GM19372 (cell line): ENCODE results near the gene ISCA1.

Experiments used
- ATAC-seq: cut with Tn5 transposase; IDR thresholded peaks from one replicate; pipeline ENCODE4 v1.9.1; 2021; ENCODE audit warnings: mild to moderate bottlenecking, low read depth, moderate library complexity; ENCODE audit not compliant: unreplicated experiment

Gene ISCA1

DNA sequence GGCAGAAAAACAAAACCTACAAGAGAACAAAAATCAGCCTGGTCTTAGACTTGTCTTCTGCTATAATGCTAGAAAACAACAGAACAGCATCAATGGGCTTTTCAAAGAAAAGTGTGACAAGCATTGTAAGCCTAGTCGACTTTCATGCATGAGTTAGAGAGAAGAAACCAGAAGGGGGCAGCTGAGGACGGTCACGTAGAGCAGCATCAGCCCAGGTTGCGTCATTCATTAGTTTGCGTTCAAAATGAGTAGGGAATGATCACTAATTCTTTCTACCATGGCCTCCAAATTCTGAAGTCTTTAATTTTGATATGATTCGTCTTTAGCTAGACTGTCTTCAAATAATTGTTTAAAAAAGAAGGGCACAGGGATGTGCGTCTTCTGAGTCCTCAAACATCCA, 4.7 kb upstream of the ISCA1 start:
- ATAC-seq = no peak

DNA sequence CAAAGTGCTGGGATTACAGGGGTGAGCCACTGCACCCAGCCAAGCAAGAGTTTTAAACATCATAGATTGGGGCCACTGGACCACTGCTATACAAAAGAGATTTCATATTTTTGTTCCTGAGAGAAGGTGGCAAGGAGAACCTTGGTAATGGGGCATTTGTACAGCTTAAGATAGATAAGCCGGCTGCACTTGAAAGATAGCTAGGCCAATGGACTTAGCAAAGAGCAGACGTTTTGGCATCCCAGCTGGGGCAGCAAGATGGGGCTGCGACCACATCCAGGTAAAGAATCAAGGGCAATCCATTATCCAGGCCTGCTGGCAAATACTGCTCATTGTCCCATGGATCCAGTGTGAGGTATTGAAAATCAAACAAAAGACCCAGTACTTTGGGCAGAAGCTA, 3.9 kb upstream of the ISCA1 start:
- ATAC-seq = no peak

DNA sequence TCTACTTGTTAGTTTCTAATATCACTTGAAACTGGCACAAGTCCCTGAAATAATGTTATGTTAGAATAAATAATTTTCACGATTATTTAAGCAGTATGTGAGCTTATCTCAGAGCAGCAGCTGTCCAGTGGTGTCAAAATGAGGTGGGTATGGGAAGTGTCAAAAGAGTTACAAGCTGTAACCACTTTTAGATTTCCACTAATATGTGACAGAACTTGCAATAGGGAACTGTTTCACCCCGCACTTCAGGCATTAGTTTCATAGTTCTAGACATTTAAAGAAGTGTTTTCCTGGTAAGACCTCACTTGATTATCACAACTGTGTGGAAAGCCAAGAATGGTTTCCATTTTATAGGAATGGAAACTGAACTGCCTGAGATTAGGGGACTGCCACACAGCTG, 2.9 kb upstream of the ISCA1 start:
- no peak for ATAC-seq

DNA sequence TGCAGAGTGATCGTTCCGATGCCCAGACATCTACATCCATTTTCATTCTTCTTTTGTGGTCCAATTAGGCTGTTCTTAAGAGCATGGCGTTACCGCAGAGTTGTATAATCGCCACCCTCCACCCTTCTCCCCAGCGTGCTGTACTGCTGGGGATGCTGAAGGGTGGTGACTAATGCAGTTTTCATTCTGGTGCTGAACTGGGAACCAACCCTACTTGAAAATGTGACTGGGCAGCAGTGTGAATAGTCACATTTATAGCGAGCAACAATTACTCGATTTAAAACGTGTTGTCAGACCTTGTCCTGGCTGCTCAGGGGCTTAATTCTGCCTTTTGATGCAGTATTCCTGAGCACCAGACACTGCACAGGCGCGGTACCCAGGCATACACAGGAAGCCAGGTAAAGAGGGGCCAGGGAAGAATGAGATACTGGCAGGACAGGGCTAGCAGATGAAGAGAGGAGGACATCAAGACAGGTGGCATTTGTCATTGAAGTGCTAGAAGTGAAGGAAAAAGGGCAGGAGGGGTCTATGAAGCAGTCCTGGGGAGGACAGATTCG, 719 bp upstream of the ISCA1 start:
- no peak for ATAC-seq

DNA sequence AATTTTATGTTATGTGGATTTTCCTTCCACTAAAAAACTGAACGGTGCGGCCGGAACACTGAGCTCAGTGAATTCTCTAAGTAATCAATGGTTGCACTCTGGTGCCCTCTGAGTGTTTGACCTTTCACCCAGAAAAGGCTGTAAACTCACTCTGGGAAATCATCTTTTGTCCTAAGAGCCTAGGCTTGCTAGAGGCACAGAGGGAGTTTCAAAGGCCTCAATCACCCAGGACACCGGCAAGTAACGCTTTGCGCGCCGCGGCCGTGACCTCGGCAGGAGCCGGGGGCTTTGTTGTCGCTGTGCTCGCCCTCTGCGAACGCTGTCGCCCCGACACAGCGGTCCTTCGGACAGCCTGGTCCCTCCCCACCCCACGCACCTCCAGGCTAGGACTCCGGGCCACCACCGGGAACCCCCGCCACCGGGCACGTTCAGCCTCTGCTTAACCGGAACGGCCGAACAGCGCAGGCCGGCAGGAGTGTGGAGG, 703 bp downstream of the ISCA1 start:
- no peak for ATAC-seq

DNA sequence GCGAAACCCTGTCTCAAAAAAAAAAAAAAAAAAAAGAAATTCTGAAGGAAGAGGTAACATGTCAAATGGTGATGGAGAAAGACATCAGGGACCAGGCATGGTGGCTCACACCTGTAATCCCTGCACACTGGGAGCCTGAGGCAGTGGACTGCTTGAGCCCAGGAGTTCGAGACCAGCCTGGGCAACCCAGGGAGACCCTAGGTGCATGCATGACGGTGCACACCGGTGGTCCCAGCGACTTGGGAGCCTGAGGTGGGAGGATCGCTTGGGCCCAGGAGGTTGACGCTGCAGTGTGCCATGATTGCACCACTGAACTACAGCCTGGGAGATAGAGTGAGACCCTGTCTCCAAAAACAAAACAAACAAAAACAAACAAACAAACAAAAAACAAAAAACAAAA, 1.8 kb downstream of the ISCA1 start:
- ATAC-seq = no peak

DNA sequence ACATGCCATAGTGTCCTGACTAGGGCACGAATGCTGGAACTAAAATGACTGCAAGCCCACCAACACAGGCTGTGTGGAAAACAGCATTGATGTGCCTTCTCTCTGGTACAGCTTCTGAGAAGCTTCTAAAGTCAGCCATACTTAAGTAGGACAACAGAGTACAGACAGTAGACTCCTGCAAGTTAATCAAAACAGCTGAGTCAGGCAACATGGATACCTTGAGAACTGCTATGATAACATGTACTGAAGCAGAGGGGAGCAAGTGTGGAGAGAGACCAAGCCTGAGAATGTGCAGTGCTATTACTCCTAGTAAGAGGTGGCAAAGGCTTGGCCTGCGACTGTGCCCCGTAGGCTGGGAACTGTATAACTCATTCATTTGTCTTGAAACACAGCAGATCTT, 2.5 kb downstream of the ISCA1 start:
- ATAC-seq = no peak

DNA sequence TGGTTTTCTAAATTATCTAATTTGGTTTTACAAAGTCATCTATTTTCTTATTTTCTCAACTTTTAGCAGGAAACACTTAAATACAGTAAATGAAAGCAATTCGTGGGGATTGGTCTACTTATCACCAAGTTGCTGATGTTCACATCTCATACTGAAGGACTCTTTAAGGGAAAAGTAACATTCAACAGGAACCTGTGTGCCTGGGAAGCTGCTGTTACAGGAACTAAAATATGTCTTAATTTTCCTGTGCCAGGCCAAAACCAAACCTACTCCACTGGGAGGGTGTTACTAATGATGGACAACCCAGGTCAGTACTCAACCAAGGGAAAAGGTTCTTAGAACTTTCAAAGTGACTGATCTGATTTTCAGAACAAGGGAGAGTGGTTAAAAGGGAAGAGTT, 5.3 kb downstream of the ISCA1 start:
- ATAC-seq = no peak

DNA sequence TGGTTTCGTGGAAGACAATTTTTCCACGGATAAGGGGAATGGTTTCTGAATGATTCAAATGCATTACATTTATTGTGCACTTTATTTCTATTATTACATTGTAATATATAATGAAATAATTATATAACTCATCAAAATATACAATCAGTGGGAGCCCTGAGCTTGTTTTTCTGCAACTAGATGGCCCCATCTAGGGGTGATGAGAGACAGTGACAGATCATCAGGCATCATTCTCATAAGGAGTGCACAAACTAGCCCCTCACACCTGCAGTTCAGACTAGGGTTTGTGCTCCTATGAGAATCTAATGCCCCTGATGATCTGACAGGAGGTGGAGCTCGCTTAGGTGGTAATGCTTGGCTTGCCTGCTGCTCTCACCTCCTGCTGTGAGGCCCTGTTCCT, 6.4 kb downstream of the ISCA1 start:
- ATAC-seq = no peak

DNA sequence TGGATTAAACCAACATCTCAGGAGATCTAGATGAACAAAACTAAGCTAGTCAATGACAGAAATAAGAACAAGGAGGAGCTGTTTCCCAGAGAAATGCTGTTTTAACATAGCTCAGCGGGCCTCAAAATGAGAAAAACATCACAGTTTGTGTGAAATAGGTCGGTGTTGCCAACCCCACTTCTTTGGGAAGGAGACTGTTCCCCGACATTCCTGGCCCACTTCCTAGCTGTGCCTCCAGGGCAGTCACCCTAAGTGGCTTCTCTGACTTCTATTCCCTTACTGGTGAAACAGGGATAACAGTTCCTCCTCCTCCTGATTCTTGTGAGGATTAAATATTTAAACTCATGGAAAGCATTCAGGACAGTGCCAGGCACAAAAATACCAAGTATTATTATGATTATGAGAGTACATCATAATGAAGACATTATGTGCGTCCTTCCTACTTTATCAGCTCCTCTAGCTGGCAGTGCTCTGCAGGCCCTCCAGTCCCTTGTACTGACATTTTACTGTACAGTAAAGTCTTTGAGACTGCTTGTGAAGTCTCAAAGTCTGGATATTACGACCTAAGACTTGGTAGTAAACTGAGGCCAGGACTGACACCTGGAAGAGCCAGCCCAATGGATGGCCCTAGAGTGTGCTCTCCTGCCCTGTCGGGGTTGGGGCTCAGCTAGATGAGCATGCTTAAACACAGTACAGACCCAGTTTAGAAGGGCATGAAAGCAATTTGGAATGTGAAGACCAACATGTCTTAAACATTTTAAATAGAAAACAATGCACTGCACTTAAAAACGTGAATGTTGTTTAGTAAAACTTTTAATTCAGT, 7.3 kb downstream of the ISCA1 start:
- no peak for ATAC-seq

DNA sequence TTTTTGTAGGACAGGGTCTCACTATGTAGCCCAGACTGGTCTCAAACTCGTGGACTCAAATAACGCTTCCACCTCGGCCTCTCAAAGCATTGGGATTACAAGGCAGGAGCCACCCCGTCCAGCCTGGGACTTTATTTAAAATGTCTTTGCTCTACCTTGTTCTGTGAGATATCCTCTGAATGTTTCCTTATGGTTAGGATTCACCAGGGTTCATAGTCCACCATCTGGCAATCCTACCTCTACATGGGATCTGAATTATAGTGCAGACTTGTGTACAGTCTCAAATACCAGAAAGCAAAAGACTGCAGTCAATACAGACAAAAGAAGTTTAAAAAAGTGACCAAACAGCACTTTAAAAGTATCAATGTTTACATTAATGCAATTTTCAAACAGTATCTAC, 10.1 kb downstream of the ISCA1 start:
- ATAC-seq = no peak

DNA sequence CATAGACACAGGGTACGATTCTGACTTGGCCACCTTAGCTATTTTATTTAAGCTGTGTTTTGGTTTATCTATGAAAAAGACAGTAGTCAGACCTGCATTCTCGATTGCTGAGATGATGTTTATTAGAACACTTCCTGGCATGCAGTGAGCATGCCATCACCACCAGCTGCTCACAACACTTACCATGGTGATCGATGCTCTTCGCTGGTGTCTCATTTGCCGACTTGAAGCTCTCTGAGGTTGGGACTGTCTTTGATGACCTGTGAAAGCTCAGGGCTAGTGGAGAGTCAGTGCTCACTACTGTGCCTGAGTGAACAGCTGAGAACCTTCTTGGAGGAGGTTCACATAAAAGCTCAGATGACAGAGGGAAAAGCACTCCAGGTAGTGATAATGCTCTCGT, 18.5 kb downstream of the ISCA1 start:
- no peak for ATAC-seq

DNA sequence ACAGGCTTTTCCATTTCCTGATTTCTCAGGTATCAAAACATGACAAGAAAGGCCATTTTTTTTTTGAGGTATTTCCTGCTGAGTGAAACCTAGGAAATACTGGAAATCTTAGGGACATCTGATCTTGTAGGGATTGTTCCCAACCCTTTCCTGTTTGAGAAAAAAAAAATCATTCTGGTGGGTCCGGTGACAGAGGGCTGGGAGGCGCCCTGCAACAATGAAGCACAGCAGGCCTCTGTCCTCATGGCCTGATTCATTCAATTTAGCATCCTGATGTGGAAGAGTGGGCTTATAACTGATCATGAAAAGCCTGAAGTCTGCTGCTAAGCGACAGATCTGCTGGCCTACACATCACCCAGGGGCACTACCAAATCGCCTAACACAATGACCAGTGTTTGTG, 19.8 kb downstream of the ISCA1 start:
- ATAC-seq = no peak

DNA sequence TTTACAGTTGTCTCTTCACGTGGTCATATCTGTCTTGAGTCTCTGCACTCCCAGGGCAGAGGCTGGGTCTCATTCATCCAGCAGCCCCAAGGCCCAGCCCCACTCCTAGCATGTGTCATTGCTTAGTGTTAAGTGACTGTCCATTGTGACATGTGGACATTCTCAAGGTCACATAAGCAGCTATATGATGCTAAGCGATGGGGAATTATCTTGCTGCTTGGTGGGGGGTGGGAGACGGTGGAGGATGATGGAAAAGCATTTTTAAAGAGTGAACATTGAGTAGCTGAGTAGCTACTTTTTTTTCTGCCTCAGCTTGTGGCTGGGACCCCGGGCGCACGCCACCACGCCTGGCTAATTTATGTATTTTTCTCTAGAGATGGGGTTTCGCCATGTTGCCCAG, 22.8 kb downstream of the ISCA1 start, which contains the start of gene C9orf153:
C9orf153 (minus strand) TSS at position 101 of the 400 bp plus-strand sequence. CDS start 30,054 bp downstream, outside the sequence.
- no peak for ATAC-seq

DNA sequence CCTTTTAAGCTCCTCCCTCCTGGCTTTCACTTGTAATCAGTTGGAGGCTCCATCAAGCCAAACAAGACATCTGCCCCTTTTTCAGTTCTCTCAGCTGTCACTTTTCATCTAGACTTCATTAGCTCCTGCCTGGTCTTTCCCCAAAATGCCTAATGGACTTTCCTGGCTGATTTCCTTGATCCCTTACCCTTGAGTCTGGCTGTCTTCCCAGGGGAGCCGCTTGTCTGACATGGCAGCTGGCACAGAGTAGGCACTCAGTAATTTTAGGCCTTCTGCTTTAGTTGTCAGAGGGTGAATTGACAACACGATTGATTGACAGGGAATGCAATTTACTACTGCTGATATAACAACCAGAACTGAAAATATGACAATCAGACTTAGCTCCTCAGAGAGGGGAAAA, 24.9 kb downstream of the ISCA1 start:
- no peak for ATAC-seq

DNA sequence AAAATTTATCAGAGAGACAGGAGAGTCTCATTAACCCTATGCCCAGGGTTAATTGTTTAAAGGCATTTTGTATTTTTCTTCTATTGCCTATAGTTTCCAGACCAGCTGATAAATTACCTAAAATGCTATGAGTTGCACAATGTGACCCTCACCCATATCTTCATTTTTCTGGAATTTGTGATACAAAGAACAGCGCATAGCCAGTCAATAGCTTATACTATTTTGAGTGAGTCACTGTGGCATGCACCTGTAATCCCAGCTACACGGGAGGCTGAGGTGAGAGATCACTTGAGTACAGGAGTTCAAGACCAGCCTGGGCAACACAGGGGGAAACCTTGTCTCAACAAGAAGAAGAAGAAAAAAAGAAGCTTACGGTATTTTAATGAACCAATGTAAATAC, 25.7 kb downstream of the ISCA1 start:
- ATAC-seq = no peak

DNA sequence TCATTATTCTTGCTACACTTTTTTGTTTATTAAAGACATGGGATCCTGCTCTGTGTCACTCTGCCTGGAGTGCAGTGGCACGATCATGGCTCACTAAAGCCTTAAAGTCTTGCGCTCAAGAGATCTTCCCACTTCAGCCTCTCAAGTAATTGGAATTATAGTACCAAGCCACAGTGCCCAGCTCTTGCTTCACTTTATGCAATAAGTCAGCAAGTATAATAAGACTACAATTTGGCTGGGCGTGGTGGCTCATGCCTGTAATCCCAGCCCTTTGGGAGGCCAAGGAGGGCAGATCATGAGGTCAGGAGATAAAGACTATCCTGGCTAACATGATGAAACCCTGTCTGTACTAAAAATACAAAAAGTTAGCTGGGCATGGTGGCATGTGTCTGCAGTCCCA, 28.8 kb downstream of the ISCA1 start:
- ATAC-seq = no peak

DNA sequence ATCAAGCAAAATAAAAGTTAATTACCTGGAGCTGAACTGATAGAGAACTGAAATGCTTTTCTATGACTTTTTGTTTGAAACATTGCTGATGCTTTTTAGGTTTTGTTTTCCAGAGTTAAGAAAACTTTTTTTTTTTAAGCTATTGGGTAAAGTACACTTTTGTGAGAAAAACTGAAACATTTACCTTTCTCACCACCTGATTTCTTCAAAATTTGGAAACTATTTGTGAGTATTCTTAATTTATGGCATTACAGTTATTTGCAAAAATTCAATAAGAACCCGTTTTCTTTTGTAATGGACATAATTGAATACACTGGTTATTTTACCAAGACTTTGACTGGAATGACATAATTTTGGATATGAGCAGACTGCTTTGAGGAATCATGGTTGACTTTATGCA, 29.5 kb downstream of the ISCA1 start:
- no peak for ATAC-seq

DNA sequence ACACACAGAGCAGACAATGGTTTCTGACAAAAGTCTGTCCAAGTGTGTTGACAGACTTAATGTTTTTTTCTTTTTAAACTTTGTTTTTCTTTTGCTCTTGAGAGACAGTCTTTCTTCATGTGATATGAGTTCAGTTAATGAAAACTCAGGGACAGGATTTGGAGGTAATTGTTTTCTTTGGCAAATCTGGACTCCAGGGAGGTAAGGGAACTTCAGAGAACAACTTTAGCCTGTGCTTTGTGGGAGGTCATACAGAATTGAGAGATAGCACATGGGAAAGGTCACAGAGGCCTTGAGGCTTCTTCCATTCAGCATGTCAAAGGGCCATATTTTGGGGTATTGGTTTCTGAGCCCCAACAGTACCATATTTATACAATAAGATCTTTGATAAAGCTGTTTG, 32.2 kb downstream of the ISCA1 start:
- ATAC-seq = no peak

DNA sequence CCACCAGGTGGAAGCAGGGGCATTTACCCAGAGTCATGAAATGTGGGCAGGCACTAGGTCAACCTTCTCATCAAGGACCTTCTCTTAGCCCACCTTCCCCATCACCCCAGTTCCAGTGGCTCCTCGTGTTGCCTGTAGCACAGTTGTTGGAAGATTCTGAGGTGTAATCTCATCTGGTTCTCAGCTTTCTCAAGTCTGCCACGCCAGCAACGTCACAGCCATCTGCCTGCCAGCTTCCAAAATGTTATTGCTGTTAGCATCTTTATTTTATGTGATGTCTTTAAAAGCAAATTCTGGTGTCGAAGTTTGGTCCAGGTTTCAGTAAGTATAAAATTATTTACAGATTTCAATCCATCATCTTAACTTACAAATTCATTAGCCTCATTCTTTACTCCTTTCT, 33.6 kb downstream of the ISCA1 start:
- no peak for ATAC-seq

DNA sequence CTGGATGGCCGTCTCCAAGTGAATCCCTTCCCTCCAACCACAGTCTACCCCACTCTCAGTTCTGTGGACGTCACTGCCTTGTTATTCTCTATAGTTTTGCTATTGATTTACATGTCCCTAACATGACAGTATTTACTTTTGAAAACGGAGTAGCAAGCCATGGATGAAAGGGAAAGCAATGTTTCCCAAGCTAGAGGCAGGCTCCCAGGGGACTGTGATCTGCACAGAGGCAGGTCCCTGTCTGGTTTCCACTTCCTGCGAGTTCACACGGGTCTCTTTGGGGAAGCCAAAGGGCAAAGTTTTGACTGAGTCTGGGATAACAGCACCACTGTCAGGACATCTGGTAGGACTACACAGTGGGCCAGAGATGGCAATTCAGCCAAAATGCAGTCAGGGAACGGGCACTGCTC, 35.6 kb downstream of the ISCA1 start:
- ATAC-seq = peak; percentile 74

DNA sequence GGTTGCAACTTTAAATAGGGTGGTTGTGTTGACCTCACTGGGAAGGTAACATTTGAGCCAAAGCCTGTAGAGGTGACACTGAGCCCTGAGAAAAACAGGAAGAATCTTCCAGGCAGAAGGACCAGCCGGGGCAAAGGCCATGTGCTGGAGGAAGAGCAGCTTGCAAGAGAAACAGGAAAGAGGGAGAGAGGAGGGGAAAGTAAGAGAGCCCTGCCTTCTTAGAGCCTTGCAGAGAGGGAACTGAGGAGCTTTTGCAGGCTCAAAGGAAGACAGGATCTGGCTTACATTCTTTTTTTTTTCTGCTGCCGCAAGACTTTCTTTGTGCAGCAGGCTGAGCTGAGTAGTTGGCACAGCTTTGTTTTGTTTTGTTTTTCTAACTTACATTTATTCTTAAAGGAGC, 40.3 kb downstream of the ISCA1 start:
- no peak for ATAC-seq
